Parathyroid adenoma (tissue), 2 donors: ENCODE data around the gene TEX29.

Experiments used
- H2AFZ ChIP-seq: fragments of 300-600 bp; sonication (generic); one replicate; pipeline ENCODE4 v1.7.0; 2017; ENCODE audit warnings: antibody characterized with exemption, mild to moderate bottlenecking
- H3K27ac ChIP-seq: fragments of 300-600 bp; sonication (generic); one replicate; pipeline ENCODE4 v1.7.0; 2017
- H3K27me3 ChIP-seq: fragments of 300-600 bp; sonication (generic); one replicate; pipeline ENCODE4 v1.7.0; 2017; ENCODE audit warnings: low read length; ENCODE audit not compliant: control insufficient read depth, insufficient read depth
- H3K36me3 ChIP-seq: fragments of 300-600 bp; sonication (generic); one replicate; pipeline ENCODE4 v1.7.0; 2017; ENCODE audit warnings: low read length; ENCODE audit not compliant: control insufficient read depth, insufficient read depth
- H3K4me1 ChIP-seq: fragments of 300-600 bp; sonication (generic); one replicate; pipeline ENCODE4 v1.7.0; 2017; ENCODE audit warnings: control low read depth
- H3K4me2 ChIP-seq: fragments of 300-600 bp; sonication (generic); one replicate; pipeline ENCODE4 v1.7.0; 2017; ENCODE audit warnings: low read length
- H3K4me3 ChIP-seq: fragments of 300-600 bp; sonication (generic); one replicate; pipeline ENCODE4 v1.7.0; 2017; ENCODE audit warnings: low read depth, low read length
- H3K79me2 ChIP-seq: fragments of 300-600 bp; sonication (generic); one replicate; pipeline ENCODE4 v1.7.0; 2017; ENCODE audit warnings: control low read depth
- H3K9ac ChIP-seq: fragments of 300-600 bp; sonication (generic); one replicate; pipeline ENCODE4 v1.7.0; 2017; ENCODE audit warnings: mild to moderate bottlenecking
- H3K9me3 ChIP-seq: fragments of 300-600 bp; sonication (generic); one replicate; pipeline ENCODE4 v1.7.0; 2017; ENCODE audit warnings: low read length; ENCODE audit not compliant: control insufficient read depth
- TF ChIP-seq, protein P1 (sequence below): fragments of 300-600 bp; sonication (generic); IDR thresholded peaks from one replicate; pipeline ENCODE4 v1.7.0; 2017; ENCODE audit warnings: antibody characterized with exemption, mild to moderate bottlenecking
- donor health status: primary hyperparathyroidism.

TEX29 gene

DNA sequence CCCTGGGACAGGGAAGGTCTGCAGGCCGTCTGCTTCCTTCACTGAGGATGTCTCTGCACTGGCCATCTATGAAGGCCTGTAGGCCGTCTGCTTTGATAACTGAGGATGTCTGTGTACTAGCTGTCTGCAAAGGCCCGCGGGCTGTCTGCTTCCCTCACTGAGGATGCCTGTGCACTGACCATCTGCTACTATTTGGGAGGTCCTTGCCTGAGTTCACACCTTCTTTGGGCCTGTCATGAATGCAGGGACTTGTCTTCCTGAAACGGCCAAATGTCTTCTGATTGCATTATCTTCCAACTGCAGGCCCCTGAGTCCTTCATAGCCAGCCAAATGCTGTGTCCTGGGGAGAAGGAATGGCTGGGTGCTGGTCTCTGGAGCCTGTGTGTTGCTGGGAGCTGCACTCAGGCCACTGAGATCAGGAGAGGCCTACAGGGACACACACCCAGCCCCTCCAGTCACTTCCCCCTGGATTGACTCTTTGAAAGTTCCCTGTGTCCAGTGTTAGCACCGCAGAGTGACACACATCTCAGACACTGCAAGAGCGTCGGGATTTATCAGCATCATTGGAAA is 72.9 kb downstream of the TEX29 start:
- no peak overlapping the region for H3K9ac ChIP-seq
- no peaks in the 10 kb centered on the region for H3K4me1 ChIP-seq
- H3K9me3 ChIP-seq, result no peaks in the 10 kb centered on the region
- H3K4me2 ChIP-seq, result no peak overlapping the region
- H3K27me3 ChIP-seq, result no peaks in the 10 kb centered on the region
- H3K36me3 ChIP-seq, result no peaks in the 10 kb centered on the region
- TF ChIP-seq, protein P1, sequence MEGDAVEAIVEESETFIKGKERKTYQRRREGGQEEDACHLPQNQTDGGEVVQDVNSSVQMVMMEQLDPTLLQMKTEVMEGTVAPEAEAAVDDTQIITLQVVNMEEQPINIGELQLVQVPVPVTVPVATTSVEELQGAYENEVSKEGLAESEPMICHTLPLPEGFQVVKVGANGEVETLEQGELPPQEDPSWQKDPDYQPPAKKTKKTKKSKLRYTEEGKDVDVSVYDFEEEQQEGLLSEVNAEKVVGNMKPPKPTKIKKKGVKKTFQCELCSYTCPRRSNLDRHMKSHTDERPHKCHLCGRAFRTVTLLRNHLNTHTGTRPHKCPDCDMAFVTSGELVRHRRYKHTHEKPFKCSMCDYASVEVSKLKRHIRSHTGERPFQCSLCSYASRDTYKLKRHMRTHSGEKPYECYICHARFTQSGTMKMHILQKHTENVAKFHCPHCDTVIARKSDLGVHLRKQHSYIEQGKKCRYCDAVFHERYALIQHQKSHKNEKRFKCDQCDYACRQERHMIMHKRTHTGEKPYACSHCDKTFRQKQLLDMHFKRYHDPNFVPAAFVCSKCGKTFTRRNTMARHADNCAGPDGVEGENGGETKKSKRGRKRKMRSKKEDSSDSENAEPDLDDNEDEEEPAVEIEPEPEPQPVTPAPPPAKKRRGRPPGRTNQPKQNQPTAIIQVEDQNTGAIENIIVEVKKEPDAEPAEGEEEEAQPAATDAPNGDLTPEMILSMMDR, result no peak
- no peak overlapping the region for H3K27ac ChIP-seq
- H3K4me3 ChIP-seq, result no peak overlapping the region
- no peak overlapping the region for H2AFZ ChIP-seq
- H3K79me2 ChIP-seq, result no peaks in the 10 kb centered on the region
